Activated CD4-positive, alpha-beta T cell treated with anti-CD3 and anti-CD28 coated beads for 36 hours (primary cell): ENCODE results near the gene SFRP5. TPM values are rescaled to one million over a fixed set of nuclear protein-coding genes. Genes with fewer than 3 reads are reported as not detected.

ENCODE experiments used
- ATAC-seq: fragments of 200-7000 bp; cut with Tn5 transposase; one replicate; pipeline ENCODE4 v1.10.0; 2021; ENCODE audit warnings: mild to moderate bottlenecking, moderate library complexity
- CTCF ChIA-PET: fragments of 350-600 bp; sonication (Branson Sonifier 250); formaldehyde crosslinking; loops from one replicate; lab custom pipeline; 2021; ENCODE audit warnings: antibody characterized with exemption; lab: Charles Lee
- POLR2A ChIA-PET: fragments of 350-600 bp; sonication (Branson Sonifier 250); formaldehyde crosslinking; loops from one replicate; lab custom pipeline; 2021; ENCODE audit warnings: antibody characterized with exemption, inconsistent platforms; lab: Charles Lee
- DNase-seq: peaks from one replicate; pipeline ENCODE4 v3.0.0-alpha.2; 2020
- H3K27ac Mint-ChIP-seq: one replicate; pipeline ENCODE4 v1.8.0; 2021; ENCODE audit warnings: mixed read lengths
- H3K27me3 Mint-ChIP-seq: one replicate; pipeline ENCODE4 v1.8.0; 2021; ENCODE audit warnings: mixed read lengths
- H3K36me3 Mint-ChIP-seq: one replicate; pipeline ENCODE4 v1.8.0; 2021; ENCODE audit warnings: low read depth, mixed read lengths
- H3K4me1 Mint-ChIP-seq: one replicate; pipeline ENCODE4 v1.8.0; 2021; ENCODE audit warnings: mixed read lengths
- H3K4me3 Mint-ChIP-seq: one replicate; pipeline ENCODE4 v1.8.0; 2021; ENCODE audit warnings: mild to moderate bottlenecking, moderate library complexity, mixed read lengths
- H3K9me3 Mint-ChIP-seq: one replicate; pipeline ENCODE4 v1.8.0; 2021; ENCODE audit warnings: low read depth, mixed read lengths
- intact Hi-C, 2 experiments: fragments of 100-400 bp; cut with DNase I in 1 of 2; cut with micrococcal nuclease in 1 of 2; formaldehyde crosslinking; loops; one replicate each; pipeline versions ENCODE4 v1.14.2 to v1.15.1; 2022 to 2024; cut with DNase I, micrococcal nuclease
- total RNA-seq, 2 experiments: library from RNA; stranded (reverse); gene quantifications; one replicate each; pipeline ENCODE4 v1.2.3, GENCODE V29; 2021

SFRP5 gene
- total RNA-seq, 2 experiments from 2014 or later: not detected

DNA sequence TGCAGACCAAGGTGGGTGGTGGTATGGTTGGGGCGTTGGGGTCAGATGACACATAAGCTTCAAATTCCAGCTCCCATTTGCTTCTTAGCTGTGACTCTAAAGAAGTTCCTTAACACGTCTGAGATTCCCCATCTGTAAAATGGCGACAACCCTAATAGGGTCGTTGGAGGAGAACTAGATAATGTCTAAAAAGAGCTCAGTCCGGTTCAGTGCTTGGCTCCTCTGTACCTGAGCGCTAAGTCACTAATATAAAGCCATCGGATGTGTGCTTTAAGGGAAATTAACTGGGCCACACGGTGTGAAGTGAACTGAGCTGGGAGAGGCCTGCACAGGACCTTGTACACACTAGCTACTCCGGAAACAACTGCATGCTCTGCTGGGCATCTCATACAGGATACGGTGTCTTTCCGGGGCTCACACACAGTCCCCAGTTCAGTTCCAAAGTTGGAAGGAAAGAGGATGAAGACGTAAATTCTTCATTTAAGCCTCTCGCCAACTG, 35.3 kb downstream of the SFRP5 start:
- peak overlapping the region; percentile 88 for H3K4me3 Mint-ChIP-seq
- DNase-seq (no peak), ATAC-seq (peak; percentile 23)
- no peaks in the 10 kb centered on the region for H3K9me3 Mint-ChIP-seq
- intact Hi-C loops: loop anchor here in 1 of 2 experiments (2.0 to 5.0 kb wide), 5 partner anchors 96 to 904 kb away; partner anchors contain the start of genes FRAT2, LCOR, PI4K2A and RRP12
- H3K27ac Mint-ChIP-seq: peak overlapping the region; percentile 93
- peaks cover 43% of the 10 kb centered on the region for H3K4me1 Mint-ChIP-seq
- CTCF ChIA-PET: interaction anchor here (0.6 to 17.4 kb wide), 14 partner anchors 9 to 857 kb away, joined by 3 to 384 read pairs (median 4); partner anchors contain the start of genes AVPI1 and MARVELD1
- no peaks in the 10 kb centered on the region for H3K27me3 Mint-ChIP-seq
- H3K36me3 Mint-ChIP-seq: peaks cover 27% of the 10 kb centered on the region
- POLR2A ChIA-PET: interaction anchor here (1.2 to 1.5 kb wide), 2 partner anchors 22 to 49 kb away, joined by 6 to 8 read pairs; partner anchors contain the start of genes AVPI1 and MARVELD1

DNA sequence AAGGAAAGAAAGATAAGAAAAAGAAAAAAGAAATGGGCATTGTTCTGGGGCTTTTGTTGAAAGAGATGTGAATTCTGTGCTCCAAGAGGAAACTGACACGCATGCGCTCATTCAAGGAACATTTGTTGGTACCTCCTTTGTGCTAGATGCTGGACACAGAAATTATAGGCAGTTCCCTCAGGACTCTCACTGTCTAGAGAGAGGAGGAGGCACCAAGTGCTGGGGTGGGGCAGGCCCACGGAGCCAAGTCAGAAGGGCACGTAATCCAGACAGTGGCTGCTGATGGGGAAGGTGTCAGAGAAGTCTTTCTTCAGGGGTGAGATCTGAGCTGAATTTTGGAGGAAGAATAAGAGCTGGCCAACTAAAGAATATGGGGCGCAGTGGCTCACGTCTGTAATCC, 37.8 kb downstream of the SFRP5 start:
- no peaks in the 10 kb centered on the region for H3K9me3 Mint-ChIP-seq
- intact Hi-C loops: no loop called here
- ATAC-seq (no peak), DNase-seq (no peak)
- ChIA-PET CTCF (interaction anchor here (0.6 to 17.4 kb wide), 7 partner anchors 16 to 243 kb away, joined by 3 to 384 read pairs (median 6); partner anchors contain the start of genes AVPI1 and MARVELD1), POLR2A (interaction anchor here (0.6 kb wide), 1 partner anchor 24 kb away, joined by 5 read pairs; no protein-coding TSS in a partner anchor)
- peaks cover 8% of the 10 kb centered on the region for H3K36me3 Mint-ChIP-seq
- H3K4me1 Mint-ChIP-seq: peaks cover 23% of the 10 kb centered on the region
- H3K4me3 Mint-ChIP-seq: no peak overlapping the region
- peaks cover 2% of the 10 kb centered on the region for H3K27me3 Mint-ChIP-seq
- H3K27ac Mint-ChIP-seq: no peak overlapping the region

DNA sequence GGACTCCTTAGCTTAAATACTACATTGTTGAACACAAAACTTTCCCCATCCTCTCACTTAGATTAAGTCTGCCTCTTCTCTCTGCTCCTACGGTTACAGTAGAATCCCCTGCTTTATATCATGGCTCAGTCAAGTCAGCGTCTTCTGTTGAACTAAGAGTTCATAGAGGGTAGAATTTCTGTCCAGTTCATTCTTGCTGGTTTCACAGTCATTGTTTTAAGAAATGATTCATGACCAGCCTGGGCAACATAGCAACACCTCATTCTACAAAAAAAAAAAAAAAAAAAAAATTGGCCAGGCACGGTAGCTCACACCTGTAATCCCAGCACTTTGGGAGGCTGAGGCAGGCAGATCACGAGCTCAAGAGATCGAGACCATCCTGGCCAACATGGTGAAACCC, 38.5 kb downstream of the SFRP5 start:
- H3K4me1 Mint-ChIP-seq: peaks cover 17% of the 10 kb centered on the region
- no peaks in the 10 kb centered on the region for H3K9me3 Mint-ChIP-seq
- no peak for ATAC-seq
- H3K27ac Mint-ChIP-seq: no peak overlapping the region
- ChIA-PET POLR2A (no interaction called here), CTCF (interaction anchor here (0.8 to 17.4 kb wide), 9 partner anchors 16 to 244 kb away, joined by 3 to 384 read pairs (median 6); partner anchors contain the start of genes AVPI1 and MARVELD1)
- H3K27me3 Mint-ChIP-seq: peaks cover 2% of the 10 kb centered on the region
- no peak for DNase-seq
- intact Hi-C loops: no loop called here
- peaks cover 5% of the 10 kb centered on the region for H3K36me3 Mint-ChIP-seq
- H3K4me3 Mint-ChIP-seq: no peak overlapping the region

DNA sequence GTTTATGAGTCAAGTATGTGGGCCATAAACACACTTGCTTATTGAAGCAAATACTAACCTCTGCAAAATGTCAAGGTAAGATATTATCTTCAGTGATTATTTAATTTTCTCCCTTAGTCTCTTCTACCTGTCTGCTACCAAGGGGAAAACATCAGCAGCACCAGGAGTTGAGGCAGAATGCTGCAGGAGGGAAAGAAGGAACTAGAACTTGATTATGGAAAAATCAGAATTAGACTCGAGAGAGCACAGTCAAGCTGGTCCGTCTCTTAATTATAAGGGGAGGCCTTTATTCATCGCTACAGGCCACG, 39.8 kb downstream of the SFRP5 start:
- no peak overlapping the region for H3K4me3 Mint-ChIP-seq
- peaks cover 11% of the 10 kb centered on the region for H3K4me1 Mint-ChIP-seq
- CTCF ChIA-PET: interaction anchor here (0.6 to 17.4 kb wide), 10 partner anchors 12 to 243 kb away, joined by 3 to 384 read pairs (median 5); partner anchors contain the start of genes AVPI1 and MARVELD1
- intact Hi-C loops: no loop called here
- H3K36me3 Mint-ChIP-seq: no peaks in the 10 kb centered on the region
- ATAC-seq: no peak
- POLR2A ChIA-PET: interaction anchor here (0.6 kb wide), 1 partner anchor 33 kb away, joined by 3 read pairs; no protein-coding TSS in a partner anchor
- H3K9me3 Mint-ChIP-seq: no peaks in the 10 kb centered on the region
- H3K27ac Mint-ChIP-seq: no peak overlapping the region
- DNase-seq: no peak
- peaks cover 4% of the 10 kb centered on the region for H3K27me3 Mint-ChIP-seq

DNA sequence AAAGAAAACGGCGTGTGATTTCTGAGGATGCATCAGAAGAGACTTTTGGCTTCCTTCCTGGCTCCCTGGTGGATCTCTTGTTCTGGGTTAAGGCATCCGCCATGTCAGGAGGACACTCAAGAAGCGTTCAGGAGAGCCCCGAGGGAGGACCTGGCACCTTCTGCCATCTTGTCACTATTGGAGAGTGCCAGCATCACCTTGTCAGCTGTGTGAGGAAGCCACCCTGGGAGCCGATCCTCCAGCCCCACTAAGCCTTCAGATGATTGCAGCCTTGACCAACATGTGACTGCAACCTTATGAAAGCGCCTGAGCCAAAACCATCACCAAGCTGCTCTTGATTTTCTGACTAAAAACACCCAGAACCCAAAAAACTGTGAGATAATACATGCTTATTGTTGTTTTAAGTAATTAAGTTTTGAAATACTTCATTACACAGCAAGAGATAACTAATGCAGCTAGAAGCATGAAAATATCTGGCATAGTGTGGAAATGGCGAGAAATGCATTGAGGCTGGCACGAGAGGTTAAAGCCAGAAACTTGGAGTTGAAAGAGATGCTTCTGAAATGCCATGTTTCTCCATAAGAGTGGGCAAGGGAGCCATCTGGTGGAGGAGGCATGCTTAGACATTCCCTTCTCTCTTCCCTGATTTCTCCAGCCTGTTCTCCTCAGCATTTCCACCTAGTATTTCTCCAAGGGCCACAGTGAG, 40.3 kb downstream of the SFRP5 start:
- POLR2A ChIA-PET: interaction anchor here (0.6 kb wide), 1 partner anchor 32 kb away, joined by 3 read pairs; no protein-coding TSS in a partner anchor

DNA sequence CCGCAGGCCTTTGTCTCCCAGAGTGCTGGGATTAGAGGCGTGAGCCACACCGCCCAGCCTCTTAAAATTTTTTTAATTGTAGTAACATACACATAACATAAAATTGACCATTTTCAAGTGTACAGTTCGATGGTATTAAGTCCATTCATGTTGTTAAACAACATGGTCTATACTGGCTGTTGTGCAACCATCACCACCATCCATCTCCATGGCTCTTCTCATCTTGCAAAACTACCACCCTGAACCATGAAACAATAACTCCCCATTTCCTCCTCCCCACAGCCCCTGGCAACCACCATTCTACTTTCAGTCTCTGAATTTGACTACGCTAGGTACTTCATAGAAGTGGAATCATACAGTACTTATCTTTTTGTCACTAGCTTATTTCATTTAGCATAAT, 42.8 kb downstream of the SFRP5 start:
- ATAC-seq: no peak
- CTCF ChIA-PET: interaction anchor here (17.4 kb wide), 1 partner anchor 21 kb away, joined by 384 read pairs; the partner anchor contains the start of gene MARVELD1
- Mint-ChIP-seq H3K4me3 (no peak overlapping the region), H3K27me3 (peaks cover 6% of the 10 kb centered on the region), H3K9me3 (no peaks in the 10 kb centered on the region), H3K36me3 (no peaks in the 10 kb centered on the region), H3K27ac (no peak overlapping the region), H3K4me1 (peaks cover 5% of the 10 kb centered on the region)
- POLR2A ChIA-PET: no interaction called here
- intact Hi-C loops: no loop called here
- no peak for DNase-seq

More for the DNA sequence above, 40.3 kb downstream of the SFRP5 start:
- ATAC-seq (peak; percentile 55), DNase-seq (peak; percentile 72)
- CTCF ChIA-PET: interaction anchor here (0.5 to 17.4 kb wide), 12 partner anchors 11 to 1609 kb away, joined by 3 to 384 read pairs (median 4); partner anchors contain the start of genes AVPI1 and MARVELD1
- Mint-ChIP-seq H3K27me3 (peaks cover 4% of the 10 kb centered on the region), H3K4me1 (peaks cover 10% of the 10 kb centered on the region), H3K4me3 (no peak overlapping the region), H3K9me3 (no peaks in the 10 kb centered on the region), H3K27ac (no peak overlapping the region), H3K36me3 (no peaks in the 10 kb centered on the region)
- intact Hi-C loops: loop anchor here (1.0 kb wide), 4 partner anchors 22 to 159 kb away; partner anchors contain the start of gene ANKRD2 (in 1 of the 2)

DNA sequence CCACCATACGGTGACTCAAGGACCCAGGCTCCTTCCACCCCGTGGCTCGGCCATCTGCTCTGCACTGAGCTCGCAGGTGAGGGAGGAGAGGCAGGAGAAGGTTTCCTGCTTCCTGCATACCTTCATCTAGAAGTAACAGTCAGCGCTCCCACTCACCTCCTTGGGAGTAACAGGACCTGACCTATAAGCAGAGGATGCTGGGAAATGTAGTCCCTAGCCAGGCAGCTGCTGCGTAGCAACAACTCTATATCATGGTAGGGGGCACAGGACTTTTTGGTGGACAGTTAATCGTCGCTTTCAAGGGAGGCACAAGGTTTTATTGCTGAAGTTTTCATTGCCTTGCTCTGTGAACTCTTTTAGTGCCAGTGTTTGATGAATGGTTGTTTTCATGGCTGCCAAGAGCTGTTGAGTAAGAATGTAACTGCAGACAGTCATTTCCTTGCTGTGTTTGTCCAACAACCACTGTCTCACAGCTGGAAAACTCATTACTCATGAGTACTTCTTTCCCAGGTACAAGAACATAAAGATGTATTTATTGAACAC, 45.1 kb downstream of the SFRP5 start:
- POLR2A ChIA-PET: interaction anchor here (1.0 kb wide), 1 partner anchor 10 kb away, joined by 5 read pairs; no protein-coding TSS in a partner anchor
- CTCF ChIA-PET: interaction anchor here (0.8 to 17.4 kb wide), 5 partner anchors 10 to 143 kb away, joined by 3 to 384 read pairs (median 4); partner anchors contain the start of genes AVPI1 and MARVELD1
- no peak for DNase-seq
- Mint-ChIP-seq H3K4me3 (no peak overlapping the region), H3K27me3 (peaks cover 7% of the 10 kb centered on the region), H3K4me1 (peaks cover 5% of the 10 kb centered on the region), H3K9me3 (no peaks in the 10 kb centered on the region), H3K27ac (no peak overlapping the region), H3K36me3 (no peaks in the 10 kb centered on the region)
- peak; percentile 81 for ATAC-seq
- intact Hi-C loops: no loop called here

DNA sequence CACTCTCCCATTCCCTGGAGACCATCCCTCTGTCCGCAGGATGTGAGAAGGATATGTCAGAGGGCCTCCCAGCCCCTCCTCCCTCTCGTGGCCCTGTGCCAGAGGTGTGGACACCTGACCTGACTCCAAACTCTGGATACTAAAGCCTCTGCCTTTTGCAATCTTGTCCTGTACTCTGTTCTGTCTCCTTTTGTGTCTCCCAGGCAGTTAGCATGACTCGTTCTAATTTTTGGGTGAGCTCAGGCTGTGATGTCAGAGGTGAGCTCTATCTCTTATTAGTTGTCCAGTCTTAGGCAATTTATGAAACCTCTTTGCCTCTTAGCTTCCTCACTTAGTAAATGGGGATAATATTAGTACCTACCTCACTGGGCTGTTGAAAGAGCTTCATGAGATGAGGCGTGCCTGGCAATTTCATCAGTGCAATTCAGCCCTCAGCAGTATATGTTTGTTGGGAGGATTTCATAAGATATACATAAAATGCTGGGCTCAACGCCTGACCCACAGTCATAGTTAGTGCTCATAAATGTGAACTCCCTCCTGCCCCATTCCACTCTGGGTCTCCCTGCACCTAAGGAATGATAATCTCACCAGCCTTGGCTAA, 47.4 kb downstream of the SFRP5 start:
- no peaks in the 10 kb centered on the region for H3K36me3 Mint-ChIP-seq
- DNase-seq: no peak
- ChIA-PET CTCF (interaction anchor here (0.6 to 17.4 kb wide), 11 partner anchors 9 to 927 kb away, joined by 3 to 384 read pairs (median 3); partner anchors contain the start of genes AVPI1 and MARVELD1), POLR2A (no interaction called here)
- no peak overlapping the region for H3K4me3 Mint-ChIP-seq
- H3K4me1 Mint-ChIP-seq: peaks cover 5% of the 10 kb centered on the region
- intact Hi-C loops: no loop called here
- peaks cover 7% of the 10 kb centered on the region for H3K27me3 Mint-ChIP-seq
- no peak overlapping the region for H3K27ac Mint-ChIP-seq
- no peaks in the 10 kb centered on the region for H3K9me3 Mint-ChIP-seq
- no peak for ATAC-seq

DNA sequence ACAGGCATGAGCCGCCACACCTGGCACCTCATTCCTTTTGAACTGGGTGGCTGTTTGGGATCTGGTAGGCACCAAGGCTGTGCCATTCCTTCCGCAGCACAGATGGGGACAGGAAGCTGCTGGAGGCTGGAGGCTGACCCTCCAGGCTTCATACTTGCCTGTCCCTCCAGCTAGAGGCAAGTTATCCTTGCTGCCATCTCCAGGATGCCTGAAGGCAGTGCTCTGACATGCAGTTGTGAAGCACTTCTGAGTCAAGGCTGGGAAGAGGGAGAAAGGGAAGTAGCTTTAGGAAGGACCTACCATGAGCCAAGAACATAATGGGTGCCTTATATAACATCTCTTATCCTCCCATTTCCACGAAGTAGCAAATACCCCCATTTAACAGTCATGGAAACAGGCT, 48.8 kb downstream of the SFRP5 start:
- H3K4me1 Mint-ChIP-seq: peaks cover 5% of the 10 kb centered on the region
- POLR2A ChIA-PET: no interaction called here
- no peak for ATAC-seq

DNA sequence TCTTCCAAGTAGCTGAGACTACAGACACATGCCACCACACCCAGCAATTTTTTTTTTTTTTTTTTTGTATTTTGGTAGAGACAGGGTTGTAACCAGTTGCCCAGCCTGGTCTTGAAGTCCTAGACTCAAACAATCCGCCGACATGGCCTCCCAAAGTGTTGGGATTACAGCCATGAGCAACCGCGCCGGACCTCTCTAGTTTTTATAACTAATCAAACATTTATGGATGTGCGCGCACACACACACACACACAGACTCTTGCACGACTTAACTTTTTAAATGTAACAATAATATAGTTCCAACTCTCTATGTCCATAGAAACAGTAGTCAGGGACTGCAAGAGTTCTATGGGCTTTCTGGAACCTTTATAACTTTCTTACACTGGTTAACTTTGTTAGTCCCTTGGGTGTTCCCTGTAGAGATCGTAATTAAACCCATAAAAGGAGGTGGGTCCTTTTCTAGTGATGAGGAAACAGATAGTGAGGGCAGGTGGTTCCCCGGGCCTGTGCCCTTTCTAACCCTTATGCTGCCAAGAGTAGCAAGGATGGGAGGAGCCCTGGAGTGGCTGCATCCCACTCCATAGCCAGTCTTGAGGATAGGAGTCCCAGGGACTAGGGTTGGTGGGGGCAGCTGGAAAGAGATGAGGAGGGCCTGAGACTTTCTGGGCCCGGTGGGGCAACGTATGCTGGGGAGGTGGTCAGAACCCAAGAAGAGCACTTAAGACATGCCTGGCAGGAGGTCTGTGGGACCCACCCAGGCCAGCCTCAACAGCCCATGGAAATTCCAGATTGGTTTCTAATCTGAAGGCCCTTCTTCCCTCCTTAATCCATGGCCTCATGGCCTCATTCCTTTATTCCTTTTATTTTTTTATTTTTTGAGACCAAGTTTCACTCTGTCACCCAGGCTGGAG, 49.7 kb downstream of the SFRP5 start:
- H3K4me1 Mint-ChIP-seq: peaks cover 5% of the 10 kb centered on the region
- DNase-seq: no peak
- H3K4me3 Mint-ChIP-seq: no peak overlapping the region
- ChIA-PET CTCF (interaction anchor here (17.4 kb wide), 1 partner anchor 14 kb away, joined by 384 read pairs; the partner anchor contains the start of gene MARVELD1), POLR2A (no interaction called here)
- no peak overlapping the region for H3K27ac Mint-ChIP-seq
- H3K27me3 Mint-ChIP-seq: peaks cover 3% of the 10 kb centered on the region
- H3K36me3 Mint-ChIP-seq: no peaks in the 10 kb centered on the region
- intact Hi-C loops: no loop called here
- ATAC-seq: no peak
- H3K9me3 Mint-ChIP-seq: no peaks in the 10 kb centered on the region

More for the DNA sequence above, 48.8 kb downstream of the SFRP5 start:
- Mint-ChIP-seq H3K27ac (no peak overlapping the region), H3K27me3 (peaks cover 3% of the 10 kb centered on the region), H3K4me3 (no peak overlapping the region), H3K36me3 (no peaks in the 10 kb centered on the region), H3K9me3 (no peaks in the 10 kb centered on the region)
- intact Hi-C loops: no loop called here
- CTCF ChIA-PET: interaction anchor here (0.7 to 17.4 kb wide), 2 partner anchors 15 to 79 kb away, joined by 3 to 384 read pairs; partner anchors contain the start of gene MARVELD1
- no peak for DNase-seq
